Measurements from ENCODE around the gene ADRA1B. TPM values are rescaled to one million over a fixed set of nuclear protein-coding genes. Genes with fewer than 3 reads are reported as not detected.

ADRA1B gene
- total and polyA plus RNA-seq, 2 of the 8 experiments (the other 6 are each of a cell fraction or from before 2014, with no cell fraction given), result not detected

DNA sequence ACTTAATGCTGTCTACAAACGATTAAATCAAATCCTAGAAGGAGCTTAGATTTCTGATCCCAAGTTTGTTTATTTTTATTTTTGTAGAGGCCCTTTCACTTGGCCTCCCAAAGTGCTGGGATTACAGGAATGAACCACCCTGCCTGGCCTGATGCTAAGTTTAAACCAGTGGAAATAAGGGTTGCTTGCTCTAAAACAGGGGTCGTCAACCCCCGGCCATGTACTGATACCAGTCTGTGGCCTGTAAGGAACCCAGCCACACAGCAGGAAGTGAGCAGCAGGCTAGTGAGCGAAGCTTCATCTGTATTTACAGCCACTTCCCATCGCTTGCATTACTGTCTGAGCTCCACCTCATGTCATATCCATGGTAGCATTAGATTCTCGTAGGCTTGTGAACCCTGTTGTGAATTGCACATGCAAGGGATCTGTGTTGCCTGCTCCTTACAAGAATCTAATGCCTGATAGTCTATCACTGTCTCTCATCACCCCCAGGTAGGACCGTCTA, 104.0 kb downstream of the ADRA1B start (continued):
- TF ChIP-seq, protein P1, sequence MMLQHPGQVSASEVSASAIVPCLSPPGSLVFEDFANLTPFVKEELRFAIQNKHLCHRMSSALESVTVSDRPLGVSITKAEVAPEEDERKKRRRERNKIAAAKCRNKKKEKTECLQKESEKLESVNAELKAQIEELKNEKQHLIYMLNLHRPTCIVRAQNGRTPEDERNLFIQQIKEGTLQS (IDR thresholded peaks at IDR 0.05; ENCODE audit: insufficient read depth, low read depth, low read length), result no peak
- TF ChIP-seq MAFK (IDR thresholded peaks at IDR 0.05; ENCODE audit: low read depth, low read length) (no peak), SP2 (IDR thresholded peaks at IDR 0.05; ENCODE audit: low read length) (no peak), CBX8 (IDR thresholded peaks at IDR 0.05; ENCODE audit: borderline replicate concordance, low read depth, low read length) (no peak)
